ENCODE measurements around the gene PMVK.

DNA sequence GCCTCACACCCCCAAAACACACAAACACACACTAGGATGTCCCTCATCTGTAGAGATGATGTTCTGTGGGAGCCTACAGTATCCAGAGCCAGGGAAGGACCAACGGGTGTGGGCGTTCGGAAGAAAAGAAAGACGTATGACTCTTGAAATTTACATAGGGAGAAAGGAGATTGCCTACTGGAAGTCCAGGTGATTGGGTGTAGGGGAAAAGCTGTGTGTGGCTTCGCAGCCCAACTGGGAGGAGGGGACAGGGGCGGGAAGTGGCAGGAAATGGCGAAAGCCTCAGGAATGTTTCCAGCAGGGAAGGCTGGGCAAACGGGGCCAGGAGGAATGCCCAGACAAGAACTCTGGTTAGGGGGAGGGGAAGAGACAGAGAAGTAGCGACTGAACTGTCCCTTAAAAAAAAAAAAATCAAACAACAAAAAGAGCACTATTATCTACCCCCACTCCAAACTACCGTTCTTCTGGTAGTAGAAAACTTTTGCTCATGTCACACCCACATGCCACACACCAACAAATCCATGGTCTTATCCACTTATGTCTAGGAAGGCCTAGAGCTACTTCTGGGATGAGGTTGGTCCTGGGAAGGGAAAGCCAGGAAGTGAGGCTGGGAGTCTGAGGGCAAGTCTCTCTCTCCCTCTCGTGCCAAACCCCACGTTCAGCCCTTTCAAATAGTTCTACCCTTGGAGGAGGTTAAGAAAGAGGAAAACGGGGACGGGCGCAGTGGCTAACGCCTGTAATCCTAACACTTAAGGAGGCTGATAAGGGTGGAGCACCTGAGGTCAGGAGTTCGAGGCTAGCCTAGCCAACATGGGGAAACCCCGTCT, 36.2 kb upstream of the PMVK start:
- TF ChIP-seq, protein P1, sequence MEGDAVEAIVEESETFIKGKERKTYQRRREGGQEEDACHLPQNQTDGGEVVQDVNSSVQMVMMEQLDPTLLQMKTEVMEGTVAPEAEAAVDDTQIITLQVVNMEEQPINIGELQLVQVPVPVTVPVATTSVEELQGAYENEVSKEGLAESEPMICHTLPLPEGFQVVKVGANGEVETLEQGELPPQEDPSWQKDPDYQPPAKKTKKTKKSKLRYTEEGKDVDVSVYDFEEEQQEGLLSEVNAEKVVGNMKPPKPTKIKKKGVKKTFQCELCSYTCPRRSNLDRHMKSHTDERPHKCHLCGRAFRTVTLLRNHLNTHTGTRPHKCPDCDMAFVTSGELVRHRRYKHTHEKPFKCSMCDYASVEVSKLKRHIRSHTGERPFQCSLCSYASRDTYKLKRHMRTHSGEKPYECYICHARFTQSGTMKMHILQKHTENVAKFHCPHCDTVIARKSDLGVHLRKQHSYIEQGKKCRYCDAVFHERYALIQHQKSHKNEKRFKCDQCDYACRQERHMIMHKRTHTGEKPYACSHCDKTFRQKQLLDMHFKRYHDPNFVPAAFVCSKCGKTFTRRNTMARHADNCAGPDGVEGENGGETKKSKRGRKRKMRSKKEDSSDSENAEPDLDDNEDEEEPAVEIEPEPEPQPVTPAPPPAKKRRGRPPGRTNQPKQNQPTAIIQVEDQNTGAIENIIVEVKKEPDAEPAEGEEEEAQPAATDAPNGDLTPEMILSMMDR (IDR thresholded peaks at IDR 0.05) = no peak
- no peak for TF ChIP-seq POLR2A (IDR thresholded peaks at IDR 0.05)

Measured in tibial nerve (tissue), 3 donors.